GM03348 (cell line): ENCODE data around the gene SPTBN1.

Experiments
- DNase-seq: peaks from one replicate; pipeline ENCODE4 v3.0.0; 2012; ENCODE audit warnings: low spot score

The SPTBN1 gene

GRCh38 chr2:54455563-54456361 is at the start of gene SPTBN1:
TSS of gene SPTBN1 (plus strand) at chr2:54456327. CDS start at chr2:54526419, 70,092 bp downstream.
- DNase-seq = peak; percentile 96

- no peak for DNase-seq
Measured at GRCh38 chr2:54407693-54408092, 48.4 kb upstream of the SPTBN1 start.

DNA sequence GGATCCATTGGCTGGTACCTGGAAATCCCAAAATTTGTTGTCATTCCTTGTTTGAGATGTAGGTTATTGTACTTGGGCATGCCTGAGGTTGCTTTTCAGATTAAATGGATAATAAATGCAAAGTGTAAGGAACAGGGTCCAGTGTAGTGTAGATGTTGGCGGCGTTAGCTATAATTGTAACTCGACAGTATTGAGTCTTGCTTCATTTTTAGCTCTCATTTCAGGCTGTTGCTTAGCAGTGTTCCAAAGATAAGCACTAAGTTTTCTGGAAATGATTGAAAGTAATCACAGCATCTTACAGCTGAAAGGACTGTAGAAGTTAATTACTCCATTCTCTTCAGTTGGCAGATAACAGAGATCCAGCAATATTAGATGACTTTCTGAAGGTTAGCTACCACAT is 47.8 kb upstream of the SPTBN1 start:
- no peak for DNase-seq

- DNase-seq = no peak
Measured at GRCh38 chr2:54409752-54410151, 46.4 kb upstream of the SPTBN1 start.

DNA sequence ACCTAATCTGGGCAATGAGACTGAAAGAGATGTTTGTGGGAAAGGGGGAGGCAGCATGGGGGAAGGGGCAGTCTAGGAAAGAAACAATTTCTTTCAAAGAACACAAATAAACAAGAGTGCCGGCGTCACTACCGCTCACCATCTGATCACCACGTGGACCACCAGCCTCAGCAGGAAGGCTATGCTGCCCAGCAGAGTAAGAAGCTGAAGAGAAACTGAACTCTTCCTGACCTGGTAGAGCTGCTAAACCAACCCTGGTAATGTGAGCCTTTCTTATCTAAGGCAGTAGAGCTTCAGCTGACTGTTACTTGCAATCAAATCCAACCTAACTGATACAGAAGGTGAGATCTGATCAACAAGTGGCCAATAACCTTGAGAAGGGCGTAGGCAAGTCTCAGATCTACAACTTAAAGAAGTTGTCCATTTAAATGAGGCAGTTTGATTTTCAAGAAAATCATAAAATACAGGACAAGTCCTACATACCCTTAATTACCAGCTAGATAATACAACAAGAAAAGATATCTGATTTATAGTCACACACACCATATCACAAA is 44.2 kb upstream of the SPTBN1 start:
- no peak for DNase-seq

DNA sequence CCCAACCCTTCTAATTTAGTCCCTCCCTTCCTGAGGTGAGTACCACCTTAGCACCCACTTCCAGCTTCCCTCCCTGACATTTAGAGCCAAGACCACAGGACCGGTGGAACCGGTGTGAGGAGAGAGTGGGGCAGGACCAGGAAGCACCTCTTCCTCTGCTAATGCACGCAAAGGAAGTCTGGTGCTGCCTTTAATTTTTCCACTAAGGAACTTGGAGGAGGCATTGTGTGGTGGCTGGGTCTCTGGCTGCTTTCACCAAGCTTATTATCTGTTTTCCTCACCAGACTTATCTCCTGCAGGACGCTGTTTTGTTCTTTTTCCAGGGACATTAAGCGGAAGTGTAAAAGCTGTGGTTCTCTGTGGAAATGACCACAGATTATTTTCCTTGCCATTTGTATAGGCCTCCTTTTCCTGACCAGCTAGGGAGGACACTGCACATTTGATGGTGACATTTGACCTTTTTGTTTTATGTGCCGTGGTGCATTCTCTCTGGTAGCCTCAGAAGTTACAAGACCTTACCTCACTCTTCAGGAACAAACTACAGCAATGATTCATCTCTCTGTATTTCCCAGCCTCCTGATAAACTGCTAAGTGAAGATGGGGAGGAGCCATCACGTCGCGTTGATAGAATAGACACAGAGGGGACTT is 39.8 kb upstream of the SPTBN1 start:
- DNase-seq = no peak

DNA sequence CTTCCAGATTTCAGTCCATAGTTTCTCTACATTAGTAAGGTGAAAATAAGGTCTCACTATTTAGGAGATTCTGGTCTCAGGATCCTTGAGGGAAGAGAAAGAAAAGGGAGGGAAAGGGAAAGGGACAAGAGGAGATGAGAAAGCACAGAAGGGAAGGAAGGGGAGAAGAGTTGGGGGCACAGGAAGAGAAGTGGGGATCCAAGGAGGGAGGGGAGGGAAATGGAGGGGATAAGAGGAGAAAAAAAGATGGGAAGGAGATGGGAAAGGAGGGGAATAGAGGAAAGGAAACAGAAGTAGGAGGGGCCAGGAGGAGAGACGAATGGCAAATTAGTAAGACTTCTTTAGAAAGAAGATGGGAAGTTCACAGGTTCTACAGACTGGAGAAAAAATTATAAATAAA is 39.2 kb upstream of the SPTBN1 start:
- DNase-seq = no peak

DNA sequence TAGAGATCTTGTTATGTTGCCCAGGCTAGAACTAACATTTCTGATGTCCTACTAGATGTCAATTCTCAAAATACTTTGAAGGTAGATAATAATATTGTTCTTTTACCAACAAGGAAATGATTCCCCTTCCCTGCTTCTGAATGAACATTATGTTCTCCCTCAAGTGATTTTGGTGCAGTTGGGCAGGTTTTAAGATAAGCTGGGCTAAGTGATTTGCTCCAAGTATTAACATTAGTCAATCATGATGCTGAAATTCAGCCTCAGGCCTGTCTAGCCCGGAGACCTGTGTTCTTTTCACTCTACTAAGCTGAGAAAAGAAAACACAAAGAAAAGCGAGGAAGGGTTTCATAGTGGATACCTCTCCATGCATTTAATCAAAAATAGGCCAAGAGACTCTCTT is 38.5 kb upstream of the SPTBN1 start:
- no peak for DNase-seq

DNA sequence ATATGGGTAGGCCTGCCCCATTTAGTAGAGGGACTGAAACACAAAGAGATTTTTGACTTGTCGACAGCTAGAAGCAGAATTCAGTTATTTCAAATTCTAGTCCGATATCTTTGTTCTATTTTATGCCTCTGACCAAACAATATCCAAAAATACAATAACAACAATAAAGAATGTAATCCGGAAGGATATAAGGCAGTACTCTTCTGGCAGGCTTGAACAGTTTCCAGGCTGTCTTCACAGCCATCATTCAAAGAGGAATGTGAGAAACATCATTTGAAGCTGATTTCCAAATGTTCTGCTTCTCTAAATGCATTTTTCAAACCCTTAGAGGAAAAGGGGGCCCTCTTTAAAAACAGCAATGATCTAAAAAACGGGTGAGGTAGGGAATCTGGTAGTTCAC is 36.7 kb upstream of the SPTBN1 start:
- peak; percentile 44 for DNase-seq

GRCh38 chr2:54419855-54420523 is 36.1 kb upstream of the SPTBN1 start:
- DNase-seq = peak; percentile 64

GRCh38 chr2:54420524-54421172 is 35.5 kb upstream of the SPTBN1 start:
- no peak for DNase-seq

GRCh38 chr2:54422072-54422581 is 34.0 kb upstream of the SPTBN1 start:
- no peak for DNase-seq

GRCh38 chr2:54423213-54423612 is 32.9 kb upstream of the SPTBN1 start:
- no peak for DNase-seq

DNA sequence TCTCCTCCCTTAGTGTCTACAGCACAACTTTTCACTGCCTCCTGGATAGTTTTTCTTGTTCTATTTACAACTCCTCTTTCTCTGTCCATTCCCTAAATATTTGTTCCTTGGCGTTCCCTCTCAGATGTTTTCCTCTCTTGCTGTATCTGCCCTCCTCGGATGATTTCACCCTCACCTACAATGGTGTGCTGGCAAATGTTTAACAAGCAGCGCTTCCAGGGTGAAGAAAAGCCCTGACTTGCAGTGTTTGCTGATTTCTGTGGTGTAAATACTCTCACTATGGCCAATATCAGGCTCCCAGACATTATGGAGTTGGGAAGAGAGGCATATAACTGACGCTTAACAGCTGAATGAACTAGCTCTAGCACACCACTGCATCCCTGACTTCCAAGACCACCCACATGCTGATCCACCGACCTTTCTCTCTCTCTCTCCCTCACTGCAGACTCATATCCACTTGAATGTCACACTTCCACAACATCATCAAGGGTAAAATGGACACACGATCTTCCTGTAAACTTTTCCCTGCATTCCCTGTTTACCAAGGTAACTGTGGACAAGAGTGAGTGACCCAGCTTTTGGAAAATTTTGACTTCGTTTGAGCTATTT is 31.5 kb upstream of the SPTBN1 start:
- DNase-seq = no peak

DNA sequence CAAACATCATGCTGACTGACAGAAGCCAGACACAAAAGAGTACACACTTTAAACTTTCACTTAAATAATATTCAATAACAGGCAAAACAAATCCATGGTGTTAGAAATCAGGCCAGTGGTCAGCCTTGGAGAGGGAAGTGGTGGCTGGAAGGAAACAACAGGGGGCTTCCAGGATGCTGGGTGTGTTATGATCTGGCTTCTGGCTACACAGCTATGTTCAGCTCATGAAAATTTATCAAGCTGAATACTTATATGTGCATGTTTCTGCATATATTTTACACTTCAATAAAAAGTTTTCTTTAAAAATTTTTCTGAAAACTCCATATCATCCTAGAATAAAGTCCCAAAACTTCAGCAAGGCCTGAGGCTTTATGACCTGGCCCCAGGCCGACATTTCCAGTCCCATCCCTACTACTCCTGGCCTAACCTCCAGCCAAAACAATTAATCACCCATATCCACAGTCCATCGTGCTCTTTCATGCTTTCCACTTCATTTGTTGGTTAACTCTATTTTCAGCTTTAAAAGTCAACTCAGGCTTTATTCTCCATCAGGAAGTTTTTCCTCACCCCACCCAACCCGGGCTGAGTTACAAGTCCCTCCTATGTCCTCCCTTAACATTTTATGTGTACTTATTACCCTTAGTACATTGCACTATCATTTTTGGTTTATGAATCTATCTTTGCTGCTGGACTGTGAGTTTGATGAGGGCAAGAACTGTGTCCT is 27.9 kb upstream of the SPTBN1 start:
- DNase-seq = peak; percentile 63

DNA sequence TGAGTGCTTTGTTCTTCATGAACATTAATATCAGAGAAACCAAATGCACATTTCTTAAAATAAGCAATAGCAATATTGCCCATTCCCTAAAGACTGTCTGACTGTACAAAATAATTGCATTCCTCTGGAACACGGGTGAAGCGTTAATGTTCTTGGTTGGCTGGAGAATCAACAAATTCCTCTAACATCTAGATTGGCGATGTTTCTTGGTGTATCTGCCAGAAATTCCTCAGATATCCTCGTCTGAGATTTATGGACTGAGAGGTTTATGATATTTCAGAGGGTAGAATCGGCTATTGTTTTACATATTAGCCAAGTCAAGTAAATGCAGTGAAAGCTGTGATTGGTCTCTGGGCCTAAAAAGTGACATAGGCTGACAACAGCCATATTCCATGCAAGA is 27.1 kb upstream of the SPTBN1 start:
- DNase-seq = peak; percentile 63

- no peak for DNase-seq
Measured at GRCh38 chr2:54429811-54430551, 26.1 kb upstream of the SPTBN1 start.

DNA sequence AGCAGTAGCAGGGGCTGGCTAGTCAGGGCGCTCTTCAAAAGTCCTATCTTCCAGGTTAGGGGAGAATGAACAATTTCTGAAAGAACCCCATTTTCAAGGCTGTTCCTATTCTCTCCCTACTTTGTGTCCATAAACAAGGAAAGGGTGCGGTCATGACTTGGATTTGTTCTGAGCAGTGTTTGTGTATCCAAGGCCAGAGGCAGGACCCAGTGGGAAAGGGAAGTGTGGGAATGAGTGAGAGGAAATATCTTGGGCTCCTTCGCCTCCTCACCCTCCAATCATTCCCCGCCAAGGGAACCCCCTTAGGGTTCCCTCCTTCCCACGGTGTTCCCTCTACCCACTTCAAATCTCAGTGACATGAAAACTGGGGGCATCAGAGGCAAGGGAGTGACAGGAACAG is 25.5 kb upstream of the SPTBN1 start:
- DNase-seq = no peak

DNA sequence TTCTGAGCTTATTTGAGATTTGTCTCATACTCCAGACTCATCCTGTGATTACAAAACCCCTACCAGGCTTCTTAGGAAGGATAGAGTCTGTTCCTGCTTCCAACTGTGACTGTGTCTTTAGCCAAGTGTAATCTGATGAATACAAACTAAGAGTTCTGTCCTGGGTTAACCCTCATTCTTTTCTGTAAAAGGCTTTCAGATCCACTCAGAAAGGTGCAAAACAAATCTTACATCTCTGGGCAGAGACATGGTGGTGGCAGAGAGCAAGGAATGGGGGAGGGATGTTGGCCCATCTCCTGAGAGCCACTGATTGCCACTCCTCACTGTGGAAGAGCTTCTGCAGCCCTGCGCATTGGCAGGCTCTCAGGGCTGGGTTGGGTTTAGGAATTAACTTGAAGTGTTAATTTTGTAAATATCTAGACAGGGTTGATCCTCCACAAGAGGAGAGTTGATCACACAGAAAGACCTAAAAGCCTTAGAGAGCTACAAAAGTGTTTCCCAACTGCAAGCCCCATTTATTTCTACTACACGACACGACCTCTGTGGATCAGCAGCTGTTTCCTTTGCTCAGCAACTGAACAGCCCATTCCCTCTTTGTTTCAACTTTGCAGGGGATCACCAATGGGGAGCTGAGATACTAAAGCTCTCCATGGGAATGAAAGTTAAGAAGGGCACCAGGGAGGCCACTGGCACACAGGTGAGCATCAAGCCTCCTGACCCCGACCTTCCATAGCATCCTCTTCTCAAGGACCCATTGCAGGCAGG is 23.7 kb upstream of the SPTBN1 start:
- peak; percentile 16 for DNase-seq
